GM21423 (cell line): Measurements from ENCODE around the gene OGG1.

ENCODE experiments used
- ATAC-seq: cut with Tn5 transposase; IDR thresholded peaks from one replicate; pipeline ENCODE4 v1.9.1; 2021; ENCODE audit warnings: mild to moderate bottlenecking, moderate library complexity; ENCODE audit not compliant: unreplicated experiment

The OGG1 gene

GRCh38 chr3:9749645-9750555 lies at the start of gene OGG1:
Gene OGG1, plus strand, starts transcription at chr3:9749952. Its CDS starts 335 bp downstream, at chr3:9750287.
- peak; percentile 91 for ATAC-seq

GRCh38 chr3:9700536-9700935 lies 49.2 kb upstream of the OGG1 start:
- ATAC-seq: no peak

- ATAC-seq: no peak
These were observed 48.7 kb upstream of the OGG1 start for GRCh38 chr3:9701006-9701405.

GRCh38 chr3:9701711-9702110 lies 48.0 kb upstream of the OGG1 start:
- no peak for ATAC-seq

- no peak for ATAC-seq
These were observed 46.5 kb upstream of the OGG1 start for GRCh38 chr3:9703240-9703639.

GRCh38 chr3:9703736-9704346 lies 45.9 kb upstream of the OGG1 start, which contains the start of gene CPNE9:
Gene CPNE9, plus strand, starts transcription at chr3:9703833. Its CDS starts 164 bp downstream, at chr3:9703997.
- ATAC-seq: no peak

GRCh38 chr3:9704347-9705322 lies 45.1 kb upstream of the OGG1 start:
- ATAC-seq: no peak

- ATAC-seq: no peak
These were observed 39.5 kb upstream of the OGG1 start for GRCh38 chr3:9710174-9710739.

GRCh38 chr3:9712415-9712814 lies 37.3 kb upstream of the OGG1 start:
- no peak for ATAC-seq

- no peak for ATAC-seq
These were observed 36.6 kb upstream of the OGG1 start for GRCh38 chr3:9713142-9713541.

GRCh38 chr3:9715136-9715535 lies 34.6 kb upstream of the OGG1 start:
- no peak for ATAC-seq

GRCh38 chr3:9715764-9716437 lies 33.9 kb upstream of the OGG1 start:
- no peak for ATAC-seq

GRCh38 chr3:9716801-9717555 lies 32.8 kb upstream of the OGG1 start:
- no peak for ATAC-seq

GRCh38 chr3:9717563-9717962 lies 32.2 kb upstream of the OGG1 start:
- no peak for ATAC-seq

GRCh38 chr3:9718118-9718517 lies 31.6 kb upstream of the OGG1 start:
- no peak for ATAC-seq

- no peak for ATAC-seq
These were observed 28.6 kb upstream of the OGG1 start for GRCh38 chr3:9721015-9721699.

GRCh38 chr3:9721700-9722060 lies 28.1 kb upstream of the OGG1 start:
- no peak for ATAC-seq

- ATAC-seq: no peak
These were observed 23.8 kb upstream of the OGG1 start for GRCh38 chr3:9725775-9726515.
